HG03520 (cell line): ENCODE results near the gene PIK3R2.
"Not testable (repeated sequence)": the region's sequence is repeated elsewhere in the genome, so short reads cannot be mapped to it uniquely, and the experiment has no call there.

ENCODE experiments used
- ATAC-seq: cut with Tn5 transposase; IDR thresholded peaks from one replicate; pipeline ENCODE4 v1.9.1; 2021; ENCODE audit warnings: mild to moderate bottlenecking, moderate library complexity; ENCODE audit not compliant: unreplicated experiment

Gene PIK3R2

GRCh38 chr19:18152817-18153555 is at the start of gene PIK3R2:
Gene PIK3R2 (plus strand): TSS chr19:18153163. CDS start chr19:18155880, 2,717 bp downstream.
- ATAC-seq = peak; percentile 64

GRCh38 chr19:18104793-18105131 is 48.2 kb upstream of the PIK3R2 start:
- ATAC-seq = no peak

- not testable (repeated sequence) for ATAC-seq
These were observed 47.7 kb upstream of the PIK3R2 start for GRCh38 chr19:18105259-18105658.

- ATAC-seq = no peak
These were observed 45.7 kb upstream of the PIK3R2 start for GRCh38 chr19:18107235-18107634.

- ATAC-seq = no peak
These were observed 44.1 kb upstream of the PIK3R2 start for GRCh38 chr19:18108897-18109296.

- no peak for ATAC-seq
These were observed 43.6 kb upstream of the PIK3R2 start for GRCh38 chr19:18109341-18109732.

- ATAC-seq = no peak
These were observed 43.0 kb upstream of the PIK3R2 start for GRCh38 chr19:18109733-18110608.

- ATAC-seq = no peak
These were observed 42.2 kb upstream of the PIK3R2 start for GRCh38 chr19:18110609-18111232.

- no peak for ATAC-seq
These were observed 39.9 kb upstream of the PIK3R2 start for GRCh38 chr19:18112989-18113478.

- no peak for ATAC-seq
These were observed 39.1 kb upstream of the PIK3R2 start for GRCh38 chr19:18113827-18114226.

- ATAC-seq = no peak
These were observed 38.5 kb upstream of the PIK3R2 start for GRCh38 chr19:18114483-18114882.

- ATAC-seq = no peak
These were observed 35.6 kb upstream of the PIK3R2 start for GRCh38 chr19:18117364-18117691.

GRCh38 chr19:18117692-18118378 is 35.1 kb upstream of the PIK3R2 start:
- ATAC-seq = peak; percentile 80

GRCh38 chr19:18118420-18119012 is 34.4 kb upstream of the PIK3R2 start:
- no peak for ATAC-seq

- ATAC-seq = no peak
These were observed 33.8 kb upstream of the PIK3R2 start for GRCh38 chr19:18119013-18119716.

- ATAC-seq = no peak
These were observed 33.3 kb upstream of the PIK3R2 start for GRCh38 chr19:18119717-18120105.

- no peak for ATAC-seq
These were observed 32.8 kb upstream of the PIK3R2 start for GRCh38 chr19:18120127-18120526.

GRCh38 chr19:18121166-18121565 is 31.8 kb upstream of the PIK3R2 start:
- ATAC-seq = no peak

- no peak for ATAC-seq
These were observed 30.5 kb upstream of the PIK3R2 start for GRCh38 chr19:18122424-18122823.
